GM12891 (cell line): ENCODE measurements around the gene CERS2.

Experiments used
- DNase-seq: peaks from one replicate; pipeline ENCODE4 v3.0.0; 2011; ENCODE audit warnings: low spot score; ENCODE audit not compliant: insufficient read length
- FAIRE-seq: peaks from 2 replicates; lab custom pipeline; 2011; peaks lifted over from hg19 to GRCh38; lab: Jason Lieb, UNC
- PAX5 ChIP-seq: IDR thresholded peaks from 2 replicates; pipeline ENCODE4 v1.6.1; 2011; ENCODE audit warnings: low read length, moderate library complexity, mild to moderate bottlenecking; ENCODE audit not compliant: insufficient read depth, severe bottlenecking
- POLR2A ChIP-seq: IDR thresholded peaks from 2 replicates; pipeline ENCODE4 v1.6.1; 2011; ENCODE audit warnings: low read depth, low read length, control low read depth
- POLR2AphosphoS5 ChIP-seq: IDR thresholded peaks from 2 replicates; pipeline ENCODE4 v1.6.1; 2011; ENCODE audit warnings: low read depth, low read length, control low read depth
- POU2F2 ChIP-seq: IDR thresholded peaks from 2 replicates; pipeline ENCODE4 v1.6.1; 2011; ENCODE audit warnings: low read depth, mild to moderate bottlenecking, control low read depth, low read length, moderate library complexity
- SPI1 ChIP-seq: IDR thresholded peaks from 2 replicates; pipeline ENCODE4 v1.6.1; 2011; ENCODE audit warnings: low read depth, low read length, control low read depth
- TAF1 ChIP-seq: IDR thresholded peaks from 2 replicates; pipeline ENCODE4 v1.6.1; 2011; ENCODE audit warnings: low read depth, low read length, control low read depth

The CERS2 gene

GRCh38 chr1:150999926-151000325 is 25.3 kb upstream of the CERS2 start:
- TF ChIP-seq POU2F2: no peak
- no peak for TF ChIP-seq POLR2A
- TF ChIP-seq SPI1: no peak
- TF ChIP-seq PAX5: no peak
- TF ChIP-seq POLR2AphosphoS5: no peak
- no peak for TF ChIP-seq TAF1
- FAIRE-seq: no peak

GRCh38 chr1:150999051-150999674 is 24.5 kb upstream of the CERS2 start:
- TF ChIP-seq TAF1 (no peak), POLR2AphosphoS5 (no peak), POLR2A (no peak), SPI1 (no peak), POU2F2 (no peak), PAX5 (no peak)
- no peak for FAIRE-seq
- no peak for DNase-seq

More at GRCh38 chr1:150999926-151000325, 25.3 kb upstream of the CERS2 start:
- DNase-seq: no peak

GRCh38 chr1:150997949-150998348 is 23.3 kb upstream of the CERS2 start:
- no peak for FAIRE-seq
- TF ChIP-seq POLR2A: no peak
- TF ChIP-seq POLR2AphosphoS5: no peak
- TF ChIP-seq PAX5: no peak
- no peak for TF ChIP-seq POU2F2
- no peak for TF ChIP-seq TAF1
- no peak for TF ChIP-seq SPI1
- DNase-seq: no peak

GRCh38 chr1:150997126-150997872 is 22.7 kb upstream of the CERS2 start:
- no peak for FAIRE-seq
- DNase-seq: no peak
- no peak for TF ChIP-seq PAX5
- TF ChIP-seq SPI1: no peak
- no peak for TF ChIP-seq POLR2A
- TF ChIP-seq POU2F2: no peak
- no peak for TF ChIP-seq POLR2AphosphoS5

DNA sequence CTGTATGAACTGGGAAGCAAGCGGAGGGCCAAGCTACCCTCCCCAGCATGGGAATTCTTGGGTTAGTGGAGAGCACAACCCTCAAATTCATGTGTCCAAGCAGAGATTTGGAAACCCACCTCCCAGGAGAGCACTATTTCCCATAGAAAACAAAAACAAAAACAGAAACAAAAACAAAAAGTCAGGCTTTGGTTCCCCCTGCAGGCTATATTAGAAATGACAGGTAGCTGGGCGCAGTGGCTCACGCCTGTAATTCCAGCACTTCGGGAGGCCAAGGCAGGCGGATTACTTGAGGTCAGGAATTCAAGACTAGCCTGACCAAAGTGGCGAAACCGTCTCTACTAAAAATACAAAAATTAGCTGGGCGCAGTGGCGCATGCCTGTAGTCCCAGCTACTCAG is 21.3 kb upstream of the CERS2 start:
- FAIRE-seq (no peak), DNase-seq (no peak)
- TF ChIP-seq SPI1 (no peak), POLR2A (no peak), POLR2AphosphoS5 (no peak), TAF1 (no peak), PAX5 (no peak), POU2F2 (no peak)

DNA sequence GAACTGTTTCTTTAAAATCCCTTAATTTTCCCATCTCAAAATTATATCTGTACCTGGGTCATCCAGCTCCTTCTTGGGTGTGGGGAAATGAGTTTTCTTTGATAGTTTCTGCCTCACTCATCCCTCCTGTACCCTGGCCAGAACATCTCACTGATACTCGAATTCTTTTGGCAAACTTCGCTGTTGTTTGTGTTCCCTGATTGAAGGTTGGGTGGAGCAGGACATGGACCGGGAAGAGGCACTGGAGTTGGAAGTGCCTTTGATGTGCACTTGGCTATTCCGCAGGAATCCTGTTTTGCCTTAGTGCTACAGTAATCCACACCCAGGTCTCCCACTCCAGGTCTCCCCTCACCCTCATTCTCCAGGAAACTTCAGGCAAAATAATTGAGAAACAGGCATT is 20.8 kb upstream of the CERS2 start:
- DNase-seq (no peak), FAIRE-seq (no peak)
- TF ChIP-seq POU2F2 (no peak), POLR2A (no peak), POLR2AphosphoS5 (no peak), PAX5 (no peak), SPI1 (no peak), TAF1 (no peak)

- TF ChIP-seq POLR2A (no peak), PAX5 (no peak), POU2F2 (no peak), SPI1 (no peak), TAF1 (no peak), POLR2AphosphoS5 (no peak)
- DNase-seq (no peak), FAIRE-seq (no peak)
These were observed 19.6 kb upstream of the CERS2 start for GRCh38 chr1:150994248-150994647.

GRCh38 chr1:150992626-150993025 is 18.0 kb upstream of the CERS2 start:
- no peak for FAIRE-seq
- no peak for TF ChIP-seq TAF1
- no peak for TF ChIP-seq POLR2A
- TF ChIP-seq PAX5: no peak
- no peak for TF ChIP-seq SPI1
- no peak for TF ChIP-seq POLR2AphosphoS5
- TF ChIP-seq POU2F2: no peak
- DNase-seq: no peak

- no peak for TF ChIP-seq SPI1
- no peak for TF ChIP-seq POU2F2
- no peak for TF ChIP-seq POLR2A
- no peak for TF ChIP-seq TAF1
- no peak for TF ChIP-seq POLR2AphosphoS5
- TF ChIP-seq PAX5: no peak
These were observed 13.3 kb upstream of the CERS2 start for GRCh38 chr1:150987924-150988323.

GRCh38 chr1:150985179-150985825 is 10.7 kb upstream of the CERS2 start:
- no peak for TF ChIP-seq POLR2A
- TF ChIP-seq POLR2AphosphoS5: no peak
- no peak for TF ChIP-seq PAX5
- no peak for TF ChIP-seq POU2F2
- TF ChIP-seq SPI1: no peak
- DNase-seq: no peak
- FAIRE-seq: no peak

More at GRCh38 chr1:150987924-150988323, 13.3 kb upstream of the CERS2 start:
- no peak for FAIRE-seq
- DNase-seq: no peak
